DND-41 (cell line): ENCODE results near the gene TMLHE.
"Not testable (repeated sequence)": the region's sequence is repeated elsewhere in the genome, so short reads cannot be mapped to it uniquely, and the experiment has no call there.

Experiments
- EZH2 ChIP-seq: IDR thresholded peaks from 3 replicates; pipeline ENCODE4 v1.6.1; 2012; ENCODE audit warnings: borderline replicate concordance, low read depth, mild to moderate bottlenecking, moderate library complexity, low read length, inconsistent platforms; ENCODE audit not compliant: severe bottlenecking
- TF ChIP-seq, protein P1 (sequence below): IDR thresholded peaks from 2 replicates; pipeline ENCODE4 v1.5.1; 2012; ENCODE audit warnings: borderline replicate concordance, low read length, moderate library complexity, mild to moderate bottlenecking; ENCODE audit not compliant: poor library complexity, severe bottlenecking; ENCODE audit errors: extremely low read depth

DNA sequence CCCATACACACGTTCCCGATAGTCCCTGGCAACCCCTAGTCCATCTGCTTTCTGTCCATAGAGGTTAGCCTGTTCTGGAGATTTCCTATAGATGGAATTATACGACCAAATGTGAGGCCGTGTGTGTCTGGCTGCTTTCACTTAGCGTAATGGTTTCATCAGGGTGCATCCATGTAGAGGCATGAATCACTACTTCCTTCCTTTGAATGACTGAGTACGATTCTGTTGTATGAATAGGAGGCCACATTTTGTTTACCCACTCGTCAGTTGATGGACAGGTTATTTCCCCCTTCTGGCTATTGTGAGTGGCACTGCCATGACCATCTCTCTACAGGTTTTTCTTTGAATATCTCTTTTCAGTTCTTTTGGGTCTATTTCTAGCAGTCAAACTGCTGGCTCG lies 152.3 kb downstream of the TMLHE start:
- TF ChIP-seq, protein P1, sequence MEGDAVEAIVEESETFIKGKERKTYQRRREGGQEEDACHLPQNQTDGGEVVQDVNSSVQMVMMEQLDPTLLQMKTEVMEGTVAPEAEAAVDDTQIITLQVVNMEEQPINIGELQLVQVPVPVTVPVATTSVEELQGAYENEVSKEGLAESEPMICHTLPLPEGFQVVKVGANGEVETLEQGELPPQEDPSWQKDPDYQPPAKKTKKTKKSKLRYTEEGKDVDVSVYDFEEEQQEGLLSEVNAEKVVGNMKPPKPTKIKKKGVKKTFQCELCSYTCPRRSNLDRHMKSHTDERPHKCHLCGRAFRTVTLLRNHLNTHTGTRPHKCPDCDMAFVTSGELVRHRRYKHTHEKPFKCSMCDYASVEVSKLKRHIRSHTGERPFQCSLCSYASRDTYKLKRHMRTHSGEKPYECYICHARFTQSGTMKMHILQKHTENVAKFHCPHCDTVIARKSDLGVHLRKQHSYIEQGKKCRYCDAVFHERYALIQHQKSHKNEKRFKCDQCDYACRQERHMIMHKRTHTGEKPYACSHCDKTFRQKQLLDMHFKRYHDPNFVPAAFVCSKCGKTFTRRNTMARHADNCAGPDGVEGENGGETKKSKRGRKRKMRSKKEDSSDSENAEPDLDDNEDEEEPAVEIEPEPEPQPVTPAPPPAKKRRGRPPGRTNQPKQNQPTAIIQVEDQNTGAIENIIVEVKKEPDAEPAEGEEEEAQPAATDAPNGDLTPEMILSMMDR = not testable (repeated sequence)
- TF ChIP-seq EZH2 = not testable (repeated sequence)
